ENCODE data around the gene CHMP1B.

- TF ChIP-seq CTCF (IDR thresholded peaks at IDR 0.05) (no peak), POLR2A (IDR thresholded peaks at IDR 0.05) (no peak), POLR2AphosphoS5 (IDR thresholded peaks at IDR 0.05) (no peak), EP300 (IDR thresholded peaks at IDR 0.05; ENCODE audit: low read depth) (no peak)
Observed at GRCh38 chr18:11823545-11823944, 27.7 kb upstream of the CHMP1B start.
